KMS-11 (cell line): ENCODE measurements around the gene SCN11A.

Experiments
- H2AFZ ChIP-seq: fragments of 200-600 bp; sonication (generic); 2 replicates; pipeline ENCODE4 v1.6.1; 2016; ENCODE audit warnings: antibody characterized with exemption, mixed run types, low read depth
- H3K27ac ChIP-seq: fragments of 200-600 bp; sonication (generic); 2 replicates; pipeline ENCODE4 v1.6.1; 2016; ENCODE audit warnings: mild to moderate bottlenecking, mixed run types
- H3K27me3 ChIP-seq: fragments of 200-600 bp; sonication (generic); 2 replicates; pipeline ENCODE4 v1.6.1; 2017; ENCODE audit warnings: mild to moderate bottlenecking, low read depth, mixed run types, moderate library complexity; ENCODE audit not compliant: insufficient read depth
- H3K36me3 ChIP-seq: fragments of 200-600 bp; sonication (generic); 2 replicates; pipeline ENCODE4 v1.6.1; 2017; ENCODE audit warnings: mild to moderate bottlenecking, mixed run types; ENCODE audit not compliant: insufficient read depth
- H3K4me1 ChIP-seq: fragments of 200-600 bp; sonication (generic); 2 replicates; pipeline ENCODE4 v1.6.1; 2016; ENCODE audit warnings: mild to moderate bottlenecking, low read depth, mixed run types; ENCODE audit not compliant: poor library complexity, severe bottlenecking
- H3K4me2 ChIP-seq: fragments of 200-600 bp; sonication (generic); 2 replicates; pipeline ENCODE4 v1.7.0; 2016; ENCODE audit warnings: mild to moderate bottlenecking, mixed run types
- H3K4me3 ChIP-seq: fragments of 200-600 bp; sonication (generic); IDR thresholded peaks from 2 replicates; pipeline ENCODE4 v1.6.1; 2017; ENCODE audit warnings: low read depth, low read length, mixed read lengths; ENCODE audit not compliant: insufficient read depth
- H3K79me2 ChIP-seq: fragments of 200-600 bp; sonication (generic); 2 replicates; pipeline ENCODE4 v1.6.1; 2016; ENCODE audit warnings: low read depth, mixed run types; ENCODE audit not compliant: insufficient read depth
- H3K9ac ChIP-seq: fragments of 200-600 bp; sonication (generic); 2 replicates; pipeline ENCODE4 v1.6.1; 2016; ENCODE audit warnings: mild to moderate bottlenecking, mixed run types
- H4K20me1 ChIP-seq: fragments of 200-600 bp; sonication (generic); 2 replicates; pipeline ENCODE4 v1.6.1; 2016; ENCODE audit warnings: mild to moderate bottlenecking, mixed run types; ENCODE audit not compliant: insufficient read depth
- CTCF ChIP-seq: fragments of 200-600 bp; sonication (generic); conservative IDR thresholded peaks from 2 replicates; pipeline ENCODE4 v1.6.1; 2017; ENCODE audit warnings: low read depth, mild to moderate bottlenecking, antibody characterized with exemption, low read length, moderate library complexity, mixed read lengths

The SCN11A gene

GRCh38 chr3:39015418-39015817, 36.3 kb downstream of the SCN11A start:
- H3K9ac ChIP-seq = no peak overlapping the region
- no peak overlapping the region for H2AFZ ChIP-seq
- no peaks in the 10 kb centered on the region for H4K20me1 ChIP-seq
- H3K27me3 ChIP-seq = no peaks in the 10 kb centered on the region
- no peaks in the 10 kb centered on the region for H3K79me2 ChIP-seq
- H3K27ac ChIP-seq = no peak overlapping the region
- H3K4me2 ChIP-seq = no peak overlapping the region
- no peaks in the 10 kb centered on the region for H3K36me3 ChIP-seq
- H3K4me1 ChIP-seq = peaks cover 7% of the 10 kb centered on the region
- TF ChIP-seq CTCF = no peak
- H3K4me3 ChIP-seq = no peak overlapping the region

DNA sequence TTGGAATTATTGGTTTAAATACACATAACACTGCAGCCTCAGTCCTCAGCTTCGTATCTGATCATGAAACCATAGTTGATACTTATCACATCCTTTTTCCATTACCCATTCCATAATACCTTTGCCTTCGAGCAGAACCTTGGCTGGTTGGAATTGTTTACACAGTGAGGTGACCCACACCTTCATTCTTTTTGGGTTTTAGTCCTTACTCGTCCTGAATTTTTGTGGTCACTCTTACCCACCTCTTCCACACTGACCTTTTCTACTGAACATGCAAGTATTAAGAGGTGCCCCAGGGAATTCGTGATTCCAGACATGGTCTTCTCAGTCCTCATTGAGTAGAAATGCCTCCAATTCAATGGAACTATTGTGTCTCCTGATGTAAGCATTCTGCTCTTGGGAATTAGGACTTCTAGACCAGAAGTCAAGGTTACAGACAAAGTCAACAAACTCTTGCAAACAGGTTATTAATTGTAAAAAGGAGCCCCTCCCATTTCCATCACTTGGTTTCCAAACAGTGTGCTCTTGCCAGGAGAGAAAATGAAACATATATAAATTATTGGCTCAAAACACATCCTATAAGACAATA, 37.7 kb downstream of the SCN11A start:
- Histone ChIP-seq H4K20me1 (no peaks in the 10 kb centered on the region), H3K4me1 (no peaks in the 10 kb centered on the region), H3K9ac (no peak overlapping the region), H3K36me3 (no peaks in the 10 kb centered on the region), H3K79me2 (no peaks in the 10 kb centered on the region), H3K27ac (no peak overlapping the region), H3K4me2 (no peak overlapping the region), H3K27me3 (no peaks in the 10 kb centered on the region), H2AFZ (no peak overlapping the region), H3K4me3 (no peak overlapping the region)
- TF ChIP-seq CTCF = no peak

GRCh38 chr3:39013289-39013688, 38.5 kb downstream of the SCN11A start:
- no peak overlapping the region for H3K4me3 ChIP-seq
- no peak overlapping the region for H2AFZ ChIP-seq
- H3K4me2 ChIP-seq = no peak overlapping the region
- H4K20me1 ChIP-seq = no peaks in the 10 kb centered on the region
- H3K4me1 ChIP-seq = no peaks in the 10 kb centered on the region
- no peaks in the 10 kb centered on the region for H3K79me2 ChIP-seq
- H3K27ac ChIP-seq = no peak overlapping the region
- no peak for TF ChIP-seq CTCF
- H3K9ac ChIP-seq = no peak overlapping the region
- no peaks in the 10 kb centered on the region for H3K27me3 ChIP-seq
- no peaks in the 10 kb centered on the region for H3K36me3 ChIP-seq

DNA sequence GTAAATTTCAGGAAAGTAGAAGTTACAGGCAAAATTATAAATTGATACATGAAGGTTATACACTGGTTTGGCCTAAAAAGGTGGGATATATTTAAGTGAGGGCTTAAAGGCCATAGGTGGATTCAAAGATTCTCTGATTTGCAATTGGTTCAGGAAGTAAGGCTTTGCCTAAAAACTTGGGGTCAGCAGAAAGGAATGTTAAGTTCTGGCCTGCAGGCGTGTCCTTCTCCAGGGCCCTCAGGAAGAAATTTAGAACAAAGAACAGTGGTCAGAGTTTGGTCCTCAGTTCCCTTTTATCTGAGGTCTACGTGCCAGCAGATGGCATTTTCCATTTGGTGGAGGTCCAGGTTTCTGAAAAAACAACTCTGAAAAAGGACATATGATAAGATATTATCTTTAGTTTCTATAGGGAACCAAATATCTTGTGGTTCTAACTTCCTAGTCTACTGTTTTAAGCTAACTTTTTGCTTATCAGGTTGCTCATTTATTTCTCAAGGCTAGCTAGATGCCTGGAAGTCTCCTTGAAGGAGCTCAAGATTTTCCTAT, 40.5 kb downstream of the SCN11A start:
- Histone ChIP-seq H3K4me2 (no peak overlapping the region), H3K36me3 (no peaks in the 10 kb centered on the region), H2AFZ (no peak overlapping the region), H4K20me1 (no peaks in the 10 kb centered on the region), H3K4me1 (no peaks in the 10 kb centered on the region), H3K4me3 (no peak overlapping the region), H3K27ac (no peak overlapping the region), H3K27me3 (no peaks in the 10 kb centered on the region), H3K9ac (no peak overlapping the region), H3K79me2 (no peaks in the 10 kb centered on the region)
- TF ChIP-seq CTCF = no peak
